ENCODE measurements around the gene DCTPP1.
"Not testable (repeated sequence)": the region's sequence is repeated elsewhere in the genome, so short reads cannot be mapped to it uniquely, and the experiment has no call there.

The DCTPP1 gene

GRCh38 chr16:30457256-30457655 is 27.4 kb upstream of the DCTPP1 start:
- TF ChIP-seq PATZ1 (CRISPR knock-in tag; IDR thresholded peaks at IDR 0.05; ENCODE audit: borderline replicate concordance) (no peak), ISL1 (CRISPR knock-in tag; IDR thresholded peaks at IDR 0.05) (no peak), ARNTL (CRISPR knock-in tag; IDR thresholded peaks at IDR 0.05; ENCODE audit: borderline replicate concordance, low read depth) (no peak), SNAI2 (CRISPR knock-in tag; IDR thresholded peaks at IDR 0.05) (no peak), ZC3H10 (CRISPR knock-in tag; IDR thresholded peaks at IDR 0.05) (no peak), POU6F1 (CRISPR knock-in tag; IDR thresholded peaks at IDR 0.05; ENCODE audit: borderline replicate concordance, low read depth) (no peak), CSRNP3 (CRISPR knock-in tag; IDR thresholded peaks at IDR 0.05) (no peak), ESRRG (CRISPR knock-in tag; IDR thresholded peaks at IDR 0.05) (no peak), TSHZ2 (CRISPR knock-in tag; IDR thresholded peaks at IDR 0.05) (no peak), ZNF8 (CRISPR knock-in tag; IDR thresholded peaks at IDR 0.05) (no peak), ZFP3 (CRISPR knock-in tag; IDR thresholded peaks at IDR 0.05) (no peak)

GRCh38 chr16:30456302-30456701 is 26.5 kb upstream of the DCTPP1 start:
- no peak for ATAC-seq
- TF ChIP-seq ISL1 (CRISPR knock-in tag; IDR thresholded peaks at IDR 0.05) (no peak), ZNF565 (CRISPR knock-in tag; conservative IDR thresholded peaks at IDR 0.05; ENCODE audit: low read depth) (no peak), ZFP3 (CRISPR knock-in tag; IDR thresholded peaks at IDR 0.05) (no peak), GLIS3 (CRISPR knock-in tag; IDR thresholded peaks at IDR 0.05) (no peak), POU6F1 (CRISPR knock-in tag; IDR thresholded peaks at IDR 0.05; ENCODE audit: borderline replicate concordance, low read depth) (no peak), ARNTL (CRISPR knock-in tag; IDR thresholded peaks at IDR 0.05; ENCODE audit: borderline replicate concordance, low read depth) (no peak), TOX (CRISPR knock-in tag; IDR thresholded peaks at IDR 0.05; ENCODE audit: borderline replicate concordance) (no peak), SNAI2 (CRISPR knock-in tag; IDR thresholded peaks at IDR 0.05) (no peak), TSHZ2 (CRISPR knock-in tag; IDR thresholded peaks at IDR 0.05) (no peak), RARB (CRISPR knock-in tag; IDR thresholded peaks at IDR 0.05) (no peak), ESRRG (CRISPR knock-in tag; IDR thresholded peaks at IDR 0.05) (no peak), CSRNP3 (CRISPR knock-in tag; IDR thresholded peaks at IDR 0.05) (no peak), CSDC2 (CRISPR knock-in tag; IDR thresholded peaks at IDR 0.05) (no peak), ZNF8 (CRISPR knock-in tag; IDR thresholded peaks at IDR 0.05) (no peak), PPARA (CRISPR knock-in tag; IDR thresholded peaks at IDR 0.05; ENCODE audit: borderline replicate concordance) (no peak), CREB5 (CRISPR knock-in tag; IDR thresholded peaks at IDR 0.05; ENCODE audit: low read depth) (no peak), OSR1 (CRISPR knock-in tag; IDR thresholded peaks at IDR 0.05) (no peak)

More at GRCh38 chr16:30457256-30457655, 27.4 kb upstream of the DCTPP1 start:
- no peak for ATAC-seq

GRCh38 chr16:30452709-30453580 is 23.1 kb upstream of the DCTPP1 start:
- ATAC-seq = not testable (repeated sequence)
